ENCODE results near the gene AEN. TPM values are rescaled to one million over a fixed set of nuclear protein-coding genes. Genes with fewer than 3 reads are reported as not detected.

AEN gene
- total RNA-seq, 1 experiment from 2014 or later = 36.2 TPM

DNA sequence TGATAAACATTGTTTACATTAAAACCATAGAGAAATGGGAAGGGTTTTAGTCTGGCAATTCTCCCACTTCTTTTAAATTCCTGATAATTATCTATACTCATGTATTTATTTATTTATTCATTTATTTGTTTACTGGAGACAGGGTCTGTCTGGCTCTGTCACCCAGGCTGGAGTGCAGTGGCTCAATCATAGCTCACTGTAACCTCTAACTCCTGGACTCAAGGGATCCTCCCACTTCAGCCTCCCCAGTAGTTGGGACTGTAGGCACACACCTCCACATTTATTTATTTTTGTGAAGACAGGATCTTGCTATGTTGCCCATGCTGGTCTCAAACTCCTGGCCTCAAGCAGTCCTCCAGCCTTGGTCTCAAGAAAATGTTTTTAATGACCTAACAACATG is 2.5 kb upstream of the AEN start:
- no peaks in the 10 kb centered on the region for H3K27me3 ChIP-seq (ENCODE audit: insufficient read depth, low read length)
- H3K9me2 ChIP-seq (ENCODE audit: insufficient read depth) = no peaks in the 10 kb centered on the region
- H3K4me1 ChIP-seq (ENCODE audit: control insufficient read depth in 1 of 2, insufficient read depth in 2 of 2, low read length in 2 of 2) = peaks cover 10 to 44% of the 10 kb centered on the region in 2 experiments
- H3K4me2 ChIP-seq (ENCODE audit: low read length) = no peak overlapping the region
- peaks cover 5% of the 10 kb centered on the region; the same call in 1 of the 2 replicates for H4K20me1 ChIP-seq (ENCODE audit: insufficient read depth)
- H2AFZ ChIP-seq (ENCODE audit: low read depth, low read length, poor library complexity, severe bottlenecking) = no peak overlapping the region
- POLR2A ChIA-PET = no interaction called here
- no peak for DNase-seq (ENCODE audit: low read depth, low spot score)
- H3K27ac ChIP-seq (ENCODE audit: low read depth, low read length) = no peak overlapping the region
- H3K9ac ChIP-seq (ENCODE audit: low read length) = no peak overlapping the region
- ATAC-seq = no peak
- RAD21 ChIA-PET (ENCODE audit: low non-redundant PET in 1 of 2, low total read pairs in 2 of 2, uncharacterized antibody in 2 of 2, unreplicated experiment in 2 of 2) = no interaction called here
- no TSS peak for BruUV-seq (replicated peaks)
- H3K4me3 ChIP-seq (replicated peaks in 1 of 2; ENCODE audit: low read depth in 1 of 2, low read length in 2 of 2) = no peak overlapping the region
- TF ChIP-seq JUND (IDR thresholded peaks at IDR 0.05) (no peak), RAD21 (IDR thresholded peaks at IDR 0.05; ENCODE audit: low read depth) (no peak), ZFX (IDR thresholded peaks at IDR 0.05) (no peak), TCF7L2 (IDR thresholded peaks at IDR 0.05; ENCODE audit: borderline replicate concordance, extremely low read depth, insufficient read depth, insufficient read length) (no peak), POLR2AphosphoS5 (IDR thresholded peaks at IDR 0.05; ENCODE audit: low read depth, low read length) (no peak), POLR2A (IDR thresholded peaks at IDR 0.05; ENCODE audit: borderline replicate concordance, extremely low read depth, insufficient read depth, insufficient read length) (no peak), SRF (IDR thresholded peaks at IDR 0.05; ENCODE audit: low read depth) (no peak), CEBPB (IDR thresholded peaks at IDR 0.05; ENCODE audit: low read depth) (no peak), ZNF274 (IDR thresholded peaks at IDR 0.05; ENCODE audit: low read depth, low read length) (no peak), ELF1 (IDR thresholded peaks at IDR 0.05; ENCODE audit: borderline replicate concordance, low read depth) (no peak), EZH2 (IDR thresholded peaks at IDR 0.05) (no peak), EZH2phosphoT487 (IDR thresholded peaks at IDR 0.05; ENCODE audit: borderline replicate concordance) (no peak), FOSL1 (IDR thresholded peaks at IDR 0.05; ENCODE audit: low read depth) (no peak), SIN3A (IDR thresholded peaks at IDR 0.05; ENCODE audit: low read depth) (no peak), YY1 (IDR thresholded peaks at IDR 0.05; ENCODE audit: extremely low read depth, insufficient replicate concordance, low read depth, low read length) (no peak)
- TF ChIP-seq, protein P1, sequence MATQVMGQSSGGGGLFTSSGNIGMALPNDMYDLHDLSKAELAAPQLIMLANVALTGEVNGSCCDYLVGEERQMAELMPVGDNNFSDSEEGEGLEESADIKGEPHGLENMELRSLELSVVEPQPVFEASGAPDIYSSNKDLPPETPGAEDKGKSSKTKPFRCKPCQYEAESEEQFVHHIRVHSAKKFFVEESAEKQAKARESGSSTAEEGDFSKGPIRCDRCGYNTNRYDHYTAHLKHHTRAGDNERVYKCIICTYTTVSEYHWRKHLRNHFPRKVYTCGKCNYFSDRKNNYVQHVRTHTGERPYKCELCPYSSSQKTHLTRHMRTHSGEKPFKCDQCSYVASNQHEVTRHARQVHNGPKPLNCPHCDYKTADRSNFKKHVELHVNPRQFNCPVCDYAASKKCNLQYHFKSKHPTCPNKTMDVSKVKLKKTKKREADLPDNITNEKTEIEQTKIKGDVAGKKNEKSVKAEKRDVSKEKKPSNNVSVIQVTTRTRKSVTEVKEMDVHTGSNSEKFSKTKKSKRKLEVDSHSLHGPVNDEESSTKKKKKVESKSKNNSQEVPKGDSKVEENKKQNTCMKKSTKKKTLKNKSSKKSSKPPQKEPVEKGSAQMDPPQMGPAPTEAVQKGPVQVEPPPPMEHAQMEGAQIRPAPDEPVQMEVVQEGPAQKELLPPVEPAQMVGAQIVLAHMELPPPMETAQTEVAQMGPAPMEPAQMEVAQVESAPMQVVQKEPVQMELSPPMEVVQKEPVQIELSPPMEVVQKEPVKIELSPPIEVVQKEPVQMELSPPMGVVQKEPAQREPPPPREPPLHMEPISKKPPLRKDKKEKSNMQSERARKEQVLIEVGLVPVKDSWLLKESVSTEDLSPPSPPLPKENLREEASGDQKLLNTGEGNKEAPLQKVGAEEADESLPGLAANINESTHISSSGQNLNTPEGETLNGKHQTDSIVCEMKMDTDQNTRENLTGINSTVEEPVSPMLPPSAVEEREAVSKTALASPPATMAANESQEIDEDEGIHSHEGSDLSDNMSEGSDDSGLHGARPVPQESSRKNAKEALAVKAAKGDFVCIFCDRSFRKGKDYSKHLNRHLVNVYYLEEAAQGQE (IDR thresholded peaks at IDR 0.05; ENCODE audit: low read depth) = no peak
- TF ChIP-seq, protein P2, sequence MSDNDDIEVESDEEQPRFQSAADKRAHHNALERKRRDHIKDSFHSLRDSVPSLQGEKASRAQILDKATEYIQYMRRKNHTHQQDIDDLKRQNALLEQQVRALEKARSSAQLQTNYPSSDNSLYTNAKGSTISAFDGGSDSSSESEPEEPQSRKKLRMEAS (IDR thresholded peaks at IDR 0.05) = no peak
- TF ChIP-seq, protein P3, sequence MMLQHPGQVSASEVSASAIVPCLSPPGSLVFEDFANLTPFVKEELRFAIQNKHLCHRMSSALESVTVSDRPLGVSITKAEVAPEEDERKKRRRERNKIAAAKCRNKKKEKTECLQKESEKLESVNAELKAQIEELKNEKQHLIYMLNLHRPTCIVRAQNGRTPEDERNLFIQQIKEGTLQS (IDR thresholded peaks at IDR 0.05) = no peak
- TF ChIP-seq, protein P4, sequence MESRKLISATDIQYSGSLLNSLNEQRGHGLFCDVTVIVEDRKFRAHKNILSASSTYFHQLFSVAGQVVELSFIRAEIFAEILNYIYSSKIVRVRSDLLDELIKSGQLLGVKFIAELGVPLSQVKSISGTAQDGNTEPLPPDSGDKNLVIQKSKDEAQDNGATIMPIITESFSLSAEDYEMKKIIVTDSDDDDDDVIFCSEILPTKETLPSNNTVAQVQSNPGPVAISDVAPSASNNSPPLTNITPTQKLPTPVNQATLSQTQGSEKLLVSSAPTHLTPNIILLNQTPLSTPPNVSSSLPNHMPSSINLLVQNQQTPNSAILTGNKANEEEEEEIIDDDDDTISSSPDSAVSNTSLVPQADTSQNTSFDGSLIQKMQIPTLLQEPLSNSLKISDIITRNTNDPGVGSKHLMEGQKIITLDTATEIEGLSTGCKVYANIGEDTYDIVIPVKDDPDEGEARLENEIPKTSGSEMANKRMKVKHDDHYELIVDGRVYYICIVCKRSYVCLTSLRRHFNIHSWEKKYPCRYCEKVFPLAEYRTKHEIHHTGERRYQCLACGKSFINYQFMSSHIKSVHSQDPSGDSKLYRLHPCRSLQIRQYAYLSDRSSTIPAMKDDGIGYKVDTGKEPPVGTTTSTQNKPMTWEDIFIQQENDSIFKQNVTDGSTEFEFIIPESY (IDR thresholded peaks at IDR 0.05; ENCODE audit: extremely low read depth, insufficient replicate concordance, low read length) = no peak
- TF ChIP-seq, protein P5, sequence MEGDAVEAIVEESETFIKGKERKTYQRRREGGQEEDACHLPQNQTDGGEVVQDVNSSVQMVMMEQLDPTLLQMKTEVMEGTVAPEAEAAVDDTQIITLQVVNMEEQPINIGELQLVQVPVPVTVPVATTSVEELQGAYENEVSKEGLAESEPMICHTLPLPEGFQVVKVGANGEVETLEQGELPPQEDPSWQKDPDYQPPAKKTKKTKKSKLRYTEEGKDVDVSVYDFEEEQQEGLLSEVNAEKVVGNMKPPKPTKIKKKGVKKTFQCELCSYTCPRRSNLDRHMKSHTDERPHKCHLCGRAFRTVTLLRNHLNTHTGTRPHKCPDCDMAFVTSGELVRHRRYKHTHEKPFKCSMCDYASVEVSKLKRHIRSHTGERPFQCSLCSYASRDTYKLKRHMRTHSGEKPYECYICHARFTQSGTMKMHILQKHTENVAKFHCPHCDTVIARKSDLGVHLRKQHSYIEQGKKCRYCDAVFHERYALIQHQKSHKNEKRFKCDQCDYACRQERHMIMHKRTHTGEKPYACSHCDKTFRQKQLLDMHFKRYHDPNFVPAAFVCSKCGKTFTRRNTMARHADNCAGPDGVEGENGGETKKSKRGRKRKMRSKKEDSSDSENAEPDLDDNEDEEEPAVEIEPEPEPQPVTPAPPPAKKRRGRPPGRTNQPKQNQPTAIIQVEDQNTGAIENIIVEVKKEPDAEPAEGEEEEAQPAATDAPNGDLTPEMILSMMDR (IDR thresholded peaks at IDR 0.05 in 2 of 3, conservative IDR thresholded peaks at IDR 0.05 in 1 of 3; ENCODE audit: borderline replicate concordance in 1 of 3, insufficient read depth in 1 of 3, low read depth in 2 of 3, low read length in 2 of 3) = no peak
- intact Hi-C loops (cut with micrococcal nuclease) = no loop called here
- H3K9me3 ChIP-seq (ENCODE audit: control insufficient read depth in 1 of 2, insufficient read depth in 1 of 2, low read depth in 1 of 2, low read length in 2 of 2) = no peaks in the 10 kb centered on the region
- CTCF ChIA-PET = no interaction called here
- H3K36me3 ChIP-seq (ENCODE audit: control insufficient read depth in 1 of 2, insufficient read depth in 2 of 2, low read length in 2 of 2) = no peaks in the 10 kb centered on the region
- H3K79me2 ChIP-seq (ENCODE audit: insufficient read depth, low read length) = peaks cover 27% of the 10 kb centered on the region
